ENCODE data around the gene LSM8.
"Not testable (repeated sequence)": the region's sequence is repeated elsewhere in the genome, so short reads cannot be mapped to it uniquely, and the experiment has no call there.

The LSM8 gene

GRCh38 chr7:118214051-118214832, 30.3 kb downstream of the LSM8 start:
- DNase-seq (ENCODE audit: low spot score) = no peak

GRCh38 chr7:118214833-118215182, 30.8 kb downstream of the LSM8 start:
- no peak for DNase-seq (ENCODE audit: low spot score)

DNA sequence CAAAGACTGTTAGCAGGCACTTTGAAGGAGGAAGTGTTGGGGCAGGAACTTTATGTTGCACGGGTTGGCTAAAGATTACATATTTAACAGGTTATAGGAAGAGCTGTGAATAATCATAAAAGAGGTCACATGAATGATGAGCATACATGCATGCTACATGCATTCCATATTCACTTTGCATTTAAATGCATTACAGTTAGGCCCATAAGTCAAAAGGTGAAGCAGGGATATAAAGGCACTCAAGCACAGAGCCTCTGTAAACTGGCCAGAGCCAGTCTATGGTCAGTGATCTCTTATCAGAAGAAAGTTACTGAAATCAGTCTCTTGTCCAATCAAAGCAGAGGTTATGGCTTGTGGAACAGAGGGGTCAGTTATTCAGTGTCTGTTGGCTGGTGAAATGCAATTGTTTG, 33.3 kb downstream of the LSM8 start:
- DNase-seq (ENCODE audit: low spot score) = no peak

GRCh38 chr7:118218413-118219156, 34.6 kb downstream of the LSM8 start:
- no peak for DNase-seq (ENCODE audit: low spot score)

DNA sequence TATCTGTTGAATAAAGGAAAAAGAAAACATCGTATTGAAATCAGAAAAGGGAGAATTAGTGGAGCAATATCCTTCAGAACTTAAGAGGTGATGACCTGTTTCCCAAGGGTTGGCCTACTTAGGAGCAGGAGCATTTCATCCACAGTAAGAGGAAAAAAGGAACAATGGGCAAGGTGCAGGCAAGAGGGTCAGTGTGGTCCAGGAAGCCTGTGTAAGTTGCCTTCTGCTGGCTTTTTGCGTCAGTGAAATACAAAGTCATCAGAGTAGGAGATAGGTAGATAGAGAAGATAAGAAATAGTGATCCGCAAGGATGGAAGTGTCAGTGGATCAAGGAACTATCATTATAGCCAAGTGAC, 35.2 kb downstream of the LSM8 start:
- no peak for DNase-seq (ENCODE audit: low spot score)

DNA sequence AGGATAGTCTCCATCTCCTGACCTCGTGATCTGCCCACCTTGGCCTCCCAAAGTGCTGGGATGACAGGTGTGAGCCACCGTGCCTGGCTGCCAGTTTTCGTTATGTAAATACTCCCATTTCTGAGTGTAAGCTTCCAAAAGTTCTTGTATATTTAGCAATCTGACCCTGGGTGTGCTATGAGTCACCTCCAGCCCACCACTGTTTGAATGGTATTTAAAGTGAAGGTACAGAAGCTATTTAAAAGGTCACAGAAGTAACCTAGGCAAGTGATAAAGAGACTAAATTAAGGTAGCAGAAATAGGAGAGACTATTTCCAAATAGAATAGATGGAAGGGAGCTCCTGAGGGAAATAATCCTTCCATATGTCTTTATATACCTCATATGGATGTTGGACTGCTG, 36.6 kb downstream of the LSM8 start:
- DNase-seq (ENCODE audit: low spot score) = no peak

- no peak for DNase-seq (ENCODE audit: low spot score)
These were observed 38.6 kb downstream of the LSM8 start for GRCh38 chr7:118222591-118222990.

DNA sequence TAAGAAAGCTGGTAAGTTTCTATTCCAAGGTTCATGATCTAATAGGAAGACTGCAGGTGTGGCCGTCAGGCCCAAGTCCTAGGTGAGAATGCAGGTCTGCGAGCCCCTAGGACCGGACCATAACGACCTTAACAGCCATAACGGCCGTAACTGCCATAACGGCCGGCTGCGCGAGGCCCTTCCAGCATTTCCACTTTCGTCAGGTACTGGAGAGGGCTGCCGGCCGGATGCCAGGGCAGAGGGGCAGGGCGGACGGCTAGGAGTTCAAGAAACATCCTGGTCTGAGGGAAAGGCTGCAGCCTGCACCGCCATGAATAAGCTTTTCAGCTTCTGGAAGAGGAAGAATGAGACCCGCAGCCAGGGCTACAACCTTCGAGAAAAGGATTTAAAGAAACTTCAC, 40.6 kb downstream of the LSM8 start, which contains the start of gene ANKRD7:
Gene ANKRD7 (plus strand): TSS at position 184 of the 400 bp plus-strand sequence. CDS start 127 bp downstream, at position 311.
- no peak for DNase-seq (ENCODE audit: low spot score)

DNA sequence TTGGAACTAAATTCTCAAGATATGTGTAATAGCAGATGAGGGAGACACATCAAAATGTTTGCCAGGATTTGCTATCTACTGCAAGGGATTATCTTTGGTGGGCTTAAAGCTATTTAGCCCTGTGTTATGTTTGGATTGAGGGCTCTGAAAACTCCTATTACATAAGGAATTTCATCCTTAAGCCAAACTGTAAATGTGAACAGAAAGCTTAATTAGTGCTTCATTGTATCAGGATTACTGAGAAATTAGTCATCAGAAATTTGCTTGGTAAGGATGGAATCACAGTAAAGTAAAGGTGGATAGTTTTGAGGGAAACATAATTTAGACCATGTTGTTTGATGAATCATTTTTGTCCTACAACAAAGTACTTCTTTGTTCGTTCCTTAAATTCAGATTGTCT, 48.9 kb downstream of the LSM8 start:
- no peak for DNase-seq (ENCODE audit: low spot score)

- DNase-seq (ENCODE audit: low spot score) = no peak
These were observed 49.8 kb downstream of the LSM8 start for GRCh38 chr7:118233799-118234198.

DNA sequence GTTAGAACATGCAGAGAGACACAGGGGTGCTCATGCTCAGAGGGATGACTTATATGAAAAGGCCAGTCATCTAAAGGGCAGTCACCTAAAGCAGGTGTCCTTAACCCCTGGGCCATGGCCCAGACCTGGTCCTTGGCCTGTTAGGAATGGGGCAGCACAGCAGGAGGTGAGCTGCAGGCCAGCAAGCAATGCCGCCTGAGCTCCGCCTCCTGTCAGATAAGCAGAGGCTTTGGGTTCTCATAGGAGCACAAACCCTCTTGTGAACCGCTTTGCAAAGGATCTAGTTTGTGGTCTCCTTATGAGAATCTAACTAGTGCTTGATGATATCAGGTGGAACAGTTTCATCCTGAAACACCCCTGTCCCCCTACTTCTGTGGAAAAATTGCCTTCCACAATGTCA, 55.0 kb downstream of the LSM8 start:
- no peak for DNase-seq (ENCODE audit: low spot score)

DNA sequence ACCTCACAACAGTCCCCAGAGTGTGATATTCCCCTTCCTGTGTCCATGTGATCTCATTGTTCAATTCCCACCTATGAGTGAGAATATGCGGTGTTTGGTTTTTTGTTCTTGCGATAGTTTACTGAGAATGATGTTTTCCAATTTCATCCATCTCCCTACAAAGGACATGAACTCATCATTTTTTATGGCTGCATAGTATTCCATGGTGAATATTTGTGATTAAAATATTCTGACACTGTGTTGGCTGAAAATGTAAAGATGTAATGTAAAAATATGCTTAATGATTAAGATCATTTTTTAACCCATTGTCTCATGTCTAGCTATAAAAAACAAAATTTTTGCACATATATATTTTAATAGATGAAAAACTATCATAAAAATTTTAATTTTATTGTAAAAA, 56.4 kb downstream of the LSM8 start:
- not testable (repeated sequence) for DNase-seq (ENCODE audit: low spot score)

All from SW480 (cell line).